Progenitor cell of endocrine pancreas (in vitro differentiated cells): Measurements from ENCODE around the gene ARHGAP40. TPM values are rescaled to one million over a fixed set of nuclear protein-coding genes. Genes with fewer than 3 reads are reported as not detected.

Experiments
- DNase-seq: peaks from one replicate; pipeline ENCODE4 v3.0.0; 2021; ENCODE audit warnings: low spot score; ENCODE audit not compliant: unreplicated experiment
- H3K27ac Mint-ChIP-seq: 2 replicates; pipeline ENCODE4 v1.8.0; 2021; ENCODE audit warnings: mild to moderate bottlenecking, moderate library complexity, mixed read lengths
- H3K27me3 Mint-ChIP-seq: 2 replicates; pipeline ENCODE4 v1.8.0; 2021; ENCODE audit warnings: mixed read lengths
- H3K36me3 Mint-ChIP-seq: 2 replicates; pipeline ENCODE4 v1.8.0; 2022; ENCODE audit warnings: mixed read lengths; ENCODE audit not compliant: insufficient read depth
- H3K4me1 Mint-ChIP-seq: 2 replicates; pipeline ENCODE4 v1.8.0; 2021; ENCODE audit warnings: low read depth, mixed read lengths
- H3K4me3 Mint-ChIP-seq: 2 replicates; pipeline ENCODE4 v1.8.0; 2021; ENCODE audit warnings: low read depth, mild to moderate bottlenecking, moderate library complexity, mixed read lengths
- H3K9me3 Mint-ChIP-seq: 2 replicates; pipeline ENCODE4 v1.8.0; 2021; ENCODE audit warnings: low read depth, mixed read lengths
- CTCF ChIP-seq: fragments of 200-600 bp; sonication (generic); IDR thresholded peaks from one replicate; pipeline ENCODE4 v1.5.0; 2021; ENCODE audit warnings: antibody characterized with exemption, mild to moderate bottlenecking; ENCODE audit not compliant: unreplicated experiment
- long read RNA-seq: library from polyadenylated mRNA; unstranded; transcript quantifications from one replicate; pipeline ENCODE4 v2.0.0, GENCODE V29; 2020
- total RNA-seq: library from RNA; stranded (reverse); gene quantifications from 2 replicates; pipeline ENCODE4 v1.2.1, GENCODE V29; 2021

ARHGAP40 gene
- total RNA-seq: 0.13 TPM in 1 of 2 replicates, not detected in the other
- long read RNA-seq: 0 reads

- Mint-ChIP-seq H3K27ac (no peak within 1 kb of the TSS), H3K9me3 (no peaks in the 10 kb centered on the region), H3K4me3 (no peak within 1 kb of the TSS), H3K27me3 (peaks cover 59% of the 10 kb centered on the region), H3K36me3 (no peaks in the 10 kb centered on the region), H3K4me1 (peaks cover 4% of the 10 kb centered on the region)
- DNase-seq: no peak
- peak; percentile 38 for TF ChIP-seq CTCF
These were observed at the start of gene ARHGAP40 for GRCh38 chr20:38601216-38602184. TSS of gene ARHGAP40 (plus strand) at chr20:38601809.

- Mint-ChIP-seq H3K4me1 (no peaks in the 10 kb centered on the region), H3K4me3 (no peak overlapping the region), H3K9me3 (no peaks in the 10 kb centered on the region), H3K27me3 (no peaks in the 10 kb centered on the region), H3K36me3 (peaks cover 24% of the 10 kb centered on the region), H3K27ac (no peak overlapping the region)
- no peak for DNase-seq
- TF ChIP-seq CTCF: no peak
These were observed 46.6 kb upstream of the ARHGAP40 start for GRCh38 chr20:38554986-38555385.

- Mint-ChIP-seq H3K27me3 (no peaks in the 10 kb centered on the region), H3K9me3 (no peaks in the 10 kb centered on the region), H3K4me3 (no peak overlapping the region), H3K27ac (no peak overlapping the region), H3K36me3 (peaks cover 26% of the 10 kb centered on the region), H3K4me1 (no peaks in the 10 kb centered on the region)
- TF ChIP-seq CTCF: no peak
- no peak for DNase-seq
These were observed 46.2 kb upstream of the ARHGAP40 start for GRCh38 chr20:38555395-38555794.

GRCh38 chr20:38557174-38557573 is 44.4 kb upstream of the ARHGAP40 start:
- Mint-ChIP-seq H3K36me3 (peaks cover 30% of the 10 kb centered on the region), H3K9me3 (no peaks in the 10 kb centered on the region), H3K4me1 (no peaks in the 10 kb centered on the region), H3K4me3 (no peak overlapping the region), H3K27me3 (no peaks in the 10 kb centered on the region), H3K27ac (no peak overlapping the region)
- no peak for DNase-seq
- no peak for TF ChIP-seq CTCF

- Mint-ChIP-seq H3K9me3 (no peaks in the 10 kb centered on the region), H3K4me3 (no peak overlapping the region), H3K27me3 (no peaks in the 10 kb centered on the region), H3K27ac (no peak overlapping the region), H3K36me3 (peaks cover 32% of the 10 kb centered on the region), H3K4me1 (no peaks in the 10 kb centered on the region)
- DNase-seq: no peak
- TF ChIP-seq CTCF: no peak
These were observed 42.8 kb upstream of the ARHGAP40 start for GRCh38 chr20:38558596-38559360.
